ENCODE data around the gene TFB1M.
A peak's percentile ranks its signal among the peaks of the same experiment; 100 is the strongest.
"Not testable (repeated sequence)": the region's sequence is repeated elsewhere in the genome, so short reads cannot be mapped to it uniquely, and the experiment has no call there.

TFB1M gene

DNA sequence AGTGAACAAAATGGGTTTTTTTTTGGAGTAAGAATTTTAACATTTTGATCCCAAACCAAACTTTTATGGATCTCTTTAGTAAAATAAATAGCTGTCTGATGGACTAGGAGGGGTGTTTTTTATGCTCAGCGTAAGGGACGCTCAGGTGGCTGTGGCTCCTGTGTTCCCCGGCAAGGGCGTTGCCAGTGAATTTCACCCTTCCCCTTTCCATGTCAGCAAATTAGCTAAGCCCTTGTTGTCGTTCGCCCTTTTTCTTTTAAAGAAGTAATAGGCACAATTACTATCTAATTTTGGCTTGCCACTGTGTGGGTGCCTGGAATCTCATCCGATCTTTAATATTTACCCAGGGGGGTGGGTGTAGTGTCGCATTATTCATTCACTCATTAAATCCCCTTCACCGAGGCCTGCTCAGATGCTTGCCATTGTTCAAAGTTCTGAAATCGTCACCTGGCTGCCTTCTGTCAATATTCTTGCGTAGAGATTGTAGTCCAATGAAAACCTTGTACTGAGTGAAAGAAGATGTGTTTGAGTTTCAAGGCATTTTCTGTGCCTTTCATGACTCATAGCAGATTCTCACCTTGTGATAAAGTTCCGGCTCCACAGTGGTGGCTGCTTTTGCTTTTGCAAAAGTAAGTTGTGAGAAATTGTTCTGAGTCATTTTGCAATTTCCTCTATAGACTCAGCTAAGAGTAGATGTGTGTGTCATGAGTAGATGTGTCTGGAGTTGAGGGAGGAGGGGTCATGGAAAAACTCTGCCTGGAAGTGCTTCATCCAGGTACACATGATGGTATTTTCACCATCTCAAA, 90.4 kb downstream of the TFB1M start:
- Histone ChIP-seq H3K4me3 (replicated peaks; ENCODE audit: low read depth, low read length) (peak overlapping the region; percentile 0; the same call in 1 of the 2 replicates), H3K36me3 (ENCODE audit: control insufficient read depth, insufficient read depth, low read length) (peaks cover 24% of the 10 kb centered on the region), H3K27me3 (replicated peaks; ENCODE audit: control insufficient read depth, insufficient read depth, low read length) (no peaks in the 10 kb centered on the region)
- TF ChIP-seq, protein P1, sequence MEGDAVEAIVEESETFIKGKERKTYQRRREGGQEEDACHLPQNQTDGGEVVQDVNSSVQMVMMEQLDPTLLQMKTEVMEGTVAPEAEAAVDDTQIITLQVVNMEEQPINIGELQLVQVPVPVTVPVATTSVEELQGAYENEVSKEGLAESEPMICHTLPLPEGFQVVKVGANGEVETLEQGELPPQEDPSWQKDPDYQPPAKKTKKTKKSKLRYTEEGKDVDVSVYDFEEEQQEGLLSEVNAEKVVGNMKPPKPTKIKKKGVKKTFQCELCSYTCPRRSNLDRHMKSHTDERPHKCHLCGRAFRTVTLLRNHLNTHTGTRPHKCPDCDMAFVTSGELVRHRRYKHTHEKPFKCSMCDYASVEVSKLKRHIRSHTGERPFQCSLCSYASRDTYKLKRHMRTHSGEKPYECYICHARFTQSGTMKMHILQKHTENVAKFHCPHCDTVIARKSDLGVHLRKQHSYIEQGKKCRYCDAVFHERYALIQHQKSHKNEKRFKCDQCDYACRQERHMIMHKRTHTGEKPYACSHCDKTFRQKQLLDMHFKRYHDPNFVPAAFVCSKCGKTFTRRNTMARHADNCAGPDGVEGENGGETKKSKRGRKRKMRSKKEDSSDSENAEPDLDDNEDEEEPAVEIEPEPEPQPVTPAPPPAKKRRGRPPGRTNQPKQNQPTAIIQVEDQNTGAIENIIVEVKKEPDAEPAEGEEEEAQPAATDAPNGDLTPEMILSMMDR (IDR thresholded peaks at IDR 0.05; ENCODE audit: insufficient read depth, low read length, poor library complexity, severe bottlenecking): no peak
- peak; percentile 70 for DNase-seq (ENCODE audit: extremely low read depth, insufficient read length)

DNA sequence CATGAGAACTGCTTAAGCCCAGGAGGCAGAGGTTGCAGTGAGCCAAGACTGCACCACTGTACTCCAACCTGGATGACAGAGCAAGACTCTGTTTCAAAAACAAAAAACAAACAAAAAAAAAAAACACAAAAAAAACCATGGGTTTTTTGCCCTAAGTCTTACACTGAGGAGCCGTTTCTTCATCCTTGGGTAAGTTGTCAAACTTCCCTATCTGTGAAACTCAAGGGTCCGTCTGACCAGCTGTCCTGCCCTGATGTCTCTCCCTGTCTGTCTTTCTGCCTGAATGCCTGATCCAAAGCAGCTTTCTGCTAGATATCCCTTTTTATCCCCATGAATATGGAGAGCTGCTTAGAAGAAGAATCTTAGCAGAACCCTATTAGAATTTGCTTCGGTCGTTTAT, 91.8 kb downstream of the TFB1M start:
- TF ChIP-seq, protein P1 (IDR thresholded peaks at IDR 0.05; ENCODE audit: insufficient read depth, low read length, poor library complexity, severe bottlenecking): no peak

DNA sequence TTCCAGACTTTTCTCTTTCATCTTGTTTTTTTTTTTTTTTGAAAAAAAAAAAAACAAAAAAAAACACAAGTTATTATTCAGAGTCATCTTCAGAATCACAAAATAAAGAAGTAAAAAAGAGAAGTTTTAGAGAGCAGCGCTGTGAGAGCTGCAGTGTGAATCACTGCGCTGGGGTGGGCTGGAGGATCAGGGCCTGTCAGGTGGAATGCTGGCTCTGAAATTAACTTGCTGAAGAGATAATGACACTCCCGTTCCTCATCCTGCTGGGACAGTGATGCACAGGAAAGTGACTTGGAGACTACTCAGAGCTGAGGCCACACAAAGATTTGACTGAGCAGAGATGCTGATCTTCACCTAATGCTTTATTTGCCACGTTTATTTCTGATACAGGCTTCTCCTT, 93.2 kb downstream of the TFB1M start:
- peaks cover 22% of the 10 kb centered on the region for H3K36me3 ChIP-seq (ENCODE audit: control insufficient read depth, insufficient read depth, low read length)
- DNase-seq (ENCODE audit: extremely low read depth, insufficient read length): no peak
- H3K4me3 ChIP-seq (replicated peaks; ENCODE audit: low read depth, low read length): no peak overlapping the region
- H3K27me3 ChIP-seq (replicated peaks; ENCODE audit: control insufficient read depth, insufficient read depth, low read length): no peaks in the 10 kb centered on the region
- TF ChIP-seq, protein P1 (IDR thresholded peaks at IDR 0.05; ENCODE audit: insufficient read depth, low read length, poor library complexity, severe bottlenecking): no peak

More for the DNA sequence above, 91.8 kb downstream of the TFB1M start:
- Histone ChIP-seq H3K27me3 (replicated peaks; ENCODE audit: control insufficient read depth, insufficient read depth, low read length) (no peaks in the 10 kb centered on the region), H3K4me3 (replicated peaks; ENCODE audit: low read depth, low read length) (no peak overlapping the region), H3K36me3 (ENCODE audit: control insufficient read depth, insufficient read depth, low read length) (peaks cover 25% of the 10 kb centered on the region)
- no peak for DNase-seq (ENCODE audit: extremely low read depth, insufficient read length)

DNA sequence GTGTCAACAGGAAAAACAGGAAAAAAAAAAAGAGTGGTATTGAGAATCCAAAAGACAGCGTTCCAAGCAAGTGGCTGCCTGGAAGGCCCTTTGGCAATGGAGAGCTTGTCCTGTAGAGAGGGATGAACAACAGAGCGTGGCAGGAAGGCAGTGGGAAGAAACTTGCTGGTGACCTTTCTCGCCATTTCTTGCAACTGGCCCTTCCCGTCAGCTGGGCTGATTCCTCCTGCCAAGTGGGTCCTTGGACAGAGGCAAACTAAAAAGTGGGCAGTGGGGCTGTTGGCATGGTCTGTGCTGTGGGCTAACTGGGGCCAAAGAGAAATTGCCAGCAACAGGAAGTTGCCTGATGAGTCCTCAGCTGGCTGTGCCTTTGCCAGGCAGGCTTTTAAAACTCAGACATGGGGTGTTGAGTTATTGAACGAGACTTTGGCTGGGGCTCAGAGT, 94.4 kb downstream of the TFB1M start:
- DNase-seq (ENCODE audit: extremely low read depth, insufficient read length): no peak

DNA sequence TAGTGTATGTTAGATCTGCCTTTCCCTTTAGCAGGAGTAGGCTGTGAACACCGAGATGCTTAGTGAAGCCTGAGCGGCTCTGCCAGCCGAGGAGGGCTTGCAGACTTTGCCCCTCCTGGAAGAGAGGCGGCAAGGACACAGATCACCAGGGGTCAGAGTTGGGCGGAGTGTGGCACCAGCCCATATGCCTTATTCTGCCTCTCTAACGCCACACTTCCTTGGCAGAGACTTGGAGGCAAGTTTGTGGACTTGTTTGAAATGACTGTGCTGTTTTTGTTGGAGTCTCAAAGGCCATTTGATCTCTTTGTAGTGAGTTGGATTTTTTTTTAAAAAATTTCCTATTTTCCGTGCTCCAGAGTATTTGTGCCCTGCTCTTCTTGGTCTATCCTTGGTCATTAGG, 95.0 kb downstream of the TFB1M start:
- Histone ChIP-seq H3K36me3 (ENCODE audit: control insufficient read depth, insufficient read depth, low read length) (peaks cover 17% of the 10 kb centered on the region), H3K4me3 (replicated peaks; ENCODE audit: low read depth, low read length) (no peak overlapping the region), H3K27me3 (replicated peaks; ENCODE audit: control insufficient read depth, insufficient read depth, low read length) (no peaks in the 10 kb centered on the region)
- TF ChIP-seq, protein P1 (IDR thresholded peaks at IDR 0.05; ENCODE audit: insufficient read depth, low read length, poor library complexity, severe bottlenecking): no peak
- DNase-seq (ENCODE audit: extremely low read depth, insufficient read length): no peak

More for the DNA sequence above, 94.4 kb downstream of the TFB1M start:
- TF ChIP-seq, protein P1 (IDR thresholded peaks at IDR 0.05; ENCODE audit: insufficient read depth, low read length, poor library complexity, severe bottlenecking): no peak
- peaks cover 17% of the 10 kb centered on the region for H3K36me3 ChIP-seq (ENCODE audit: control insufficient read depth, insufficient read depth, low read length)
- no peak overlapping the region for H3K4me3 ChIP-seq (replicated peaks; ENCODE audit: low read depth, low read length)
- H3K27me3 ChIP-seq (replicated peaks; ENCODE audit: control insufficient read depth, insufficient read depth, low read length): no peaks in the 10 kb centered on the region

DNA sequence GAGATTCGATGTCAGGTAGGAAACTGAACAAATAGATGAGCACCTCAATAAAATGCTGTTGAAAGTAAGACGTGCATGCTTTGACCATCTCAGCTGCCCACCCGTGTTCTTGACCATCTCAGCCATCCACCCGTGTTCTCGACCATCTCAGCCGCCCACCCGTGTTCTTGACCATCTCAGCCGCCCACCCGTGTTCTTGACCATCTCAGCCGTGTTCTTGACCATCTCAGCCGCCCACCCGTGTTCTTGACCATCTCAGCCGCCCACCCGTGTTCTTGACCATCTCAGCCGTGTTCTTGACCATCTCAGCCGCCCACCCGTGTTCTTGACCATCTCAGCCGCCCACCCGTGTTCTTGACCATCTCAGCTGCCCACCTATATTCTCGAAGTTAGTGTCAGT, 95.6 kb downstream of the TFB1M start:
- peaks cover 21% of the 10 kb centered on the region for H3K36me3 ChIP-seq (ENCODE audit: control insufficient read depth, insufficient read depth, low read length)
- DNase-seq (ENCODE audit: extremely low read depth, insufficient read length); H3K4me3 ChIP-seq (replicated peaks; ENCODE audit: low read depth, low read length); H3K27me3 ChIP-seq (replicated peaks; ENCODE audit: control insufficient read depth, insufficient read depth, low read length): not testable (repeated sequence)
